NOMO-1 (cell line): ENCODE results near the gene ADI1.
"Not testable (repeated sequence)": the region's sequence is repeated elsewhere in the genome, so short reads cannot be mapped to it uniquely, and the experiment has no call there.

Experiments used
- DNase-seq, 2 experiments: peaks; one replicate each; lab custom pipeline; 2025; ENCODE audit not compliant: unreplicated experiment in 2 of 2; lab: John Stamatoyannopoulos, UW

Gene ADI1

GRCh38 chr2:3529316-3530025 is 10.1 kb upstream of the ADI1 start:
- DNase-seq: no peak

GRCh38 chr2:3527886-3528785 is 8.8 kb upstream of the ADI1 start:
- DNase-seq: no peak

- no peak for DNase-seq
Measured at GRCh38 chr2:3526871-3527270, 7.5 kb upstream of the ADI1 start.

- no peak for DNase-seq
Measured at GRCh38 chr2:3523551-3524041, 4.3 kb upstream of the ADI1 start.

GRCh38 chr2:3522961-3523421 is 3.7 kb upstream of the ADI1 start:
- DNase-seq: no peak

- DNase-seq: no peak
Measured at GRCh38 chr2:3520591-3520990, 1.3 kb upstream of the ADI1 start.

- peak; percentile 90 to 92 for DNase-seq
Measured at GRCh38 chr2:3518496-3519254, 656 bp downstream of the ADI1 start.

- peak in 1 of 2 experiments; percentile 8 for DNase-seq
Measured at GRCh38 chr2:3517948-3518495, 1.3 kb downstream of the ADI1 start.

GRCh38 chr2:3516831-3517230 is 2.5 kb downstream of the ADI1 start:
- no peak for DNase-seq

GRCh38 chr2:3515438-3515837 is 3.9 kb downstream of the ADI1 start:
- DNase-seq: not testable (repeated sequence)

- DNase-seq: no peak
Measured at GRCh38 chr2:3513026-3513810, 6.1 kb downstream of the ADI1 start.

GRCh38 chr2:3512086-3512485 is 7.2 kb downstream of the ADI1 start:
- DNase-seq: no peak

- DNase-seq: no peak
Measured at GRCh38 chr2:3505771-3506170, 13.6 kb downstream of the ADI1 start.

- DNase-seq: no peak
Measured at GRCh38 chr2:3504741-3505140, 14.6 kb downstream of the ADI1 start.

- no peak for DNase-seq
Measured at GRCh38 chr2:3503483-3503882, 15.8 kb downstream of the ADI1 start.

GRCh38 chr2:3503046-3503445 is 16.3 kb downstream of the ADI1 start:
- no peak for DNase-seq

GRCh38 chr2:3500326-3500899 is 18.9 kb downstream of the ADI1 start:
- no peak for DNase-seq

- no peak for DNase-seq
Measured at GRCh38 chr2:3498783-3499394, 20.4 kb downstream of the ADI1 start.

GRCh38 chr2:3496708-3497080 is 22.6 kb downstream of the ADI1 start:
- DNase-seq: not testable (repeated sequence)
